ENCODE data around the gene TMEM238L.
"Not testable (repeated sequence)": the region's sequence is repeated elsewhere in the genome, so short reads cannot be mapped to it uniquely, and the experiment has no call there.

The TMEM238L gene

DNA sequence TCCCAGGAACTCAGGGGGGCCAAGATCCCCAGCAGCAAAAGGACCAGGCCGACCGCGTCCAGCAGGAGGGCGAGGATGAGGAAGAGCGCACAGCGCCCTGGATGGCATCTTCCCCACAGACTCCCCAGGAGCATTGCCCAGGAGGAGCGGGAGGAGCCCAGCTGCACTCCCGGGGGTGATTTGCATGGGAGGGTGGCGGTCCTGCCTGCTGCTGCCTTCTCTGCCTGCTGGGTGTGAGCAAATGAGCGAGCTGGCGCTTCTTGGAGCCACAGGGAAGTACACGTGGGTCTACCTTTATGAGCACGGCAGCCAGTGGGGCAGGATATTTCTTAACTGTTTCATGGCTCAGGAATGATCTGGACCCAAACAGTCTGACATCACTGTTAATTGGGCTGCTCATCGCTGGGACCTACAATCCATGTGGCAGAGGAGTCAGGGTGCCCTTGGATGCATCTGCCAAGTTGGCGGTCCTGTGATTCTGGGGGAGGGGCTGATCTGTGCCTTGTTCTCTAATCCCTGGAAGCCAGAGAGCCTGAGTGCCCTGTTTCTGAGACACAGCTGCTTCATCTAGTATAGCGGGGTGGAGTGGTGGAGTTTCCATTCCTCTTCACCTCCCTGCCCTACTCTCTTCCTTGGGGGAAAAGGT is at the start of gene TMEM238L:
Gene TMEM238L, minus strand, starts transcription at position 270 of the 646 bp plus-strand sequence. Its CDS starts 136 bp downstream, at position 134.
- H3K9ac ChIP-seq (ENCODE audit: low read length in 2 of 2): no peak within 1 kb of the TSS
- H3K4me3 ChIP-seq (ENCODE audit: low read length in 2 of 2): no peak within 1 kb of the TSS
- no peaks in the 10 kb centered on the region for H3K27me3 ChIP-seq (ENCODE audit: control insufficient read depth in 1 of 2, insufficient read depth in 2 of 2, low read length in 2 of 2)
- no peaks in the 10 kb centered on the region for H3K4me1 ChIP-seq (ENCODE audit: control insufficient read depth, insufficient read depth, low read length)
- H3K36me3 ChIP-seq (ENCODE audit: control insufficient read depth in 2 of 2, insufficient read depth in 2 of 2, low read length in 2 of 2): no peaks in the 10 kb centered on the region
- H3K27ac ChIP-seq (ENCODE audit: low read length): no peak within 1 kb of the TSS
- H3K9me3 ChIP-seq (ENCODE audit: control insufficient read depth in 2 of 2, low read length in 2 of 2): no peaks in the 10 kb centered on the region

DNA sequence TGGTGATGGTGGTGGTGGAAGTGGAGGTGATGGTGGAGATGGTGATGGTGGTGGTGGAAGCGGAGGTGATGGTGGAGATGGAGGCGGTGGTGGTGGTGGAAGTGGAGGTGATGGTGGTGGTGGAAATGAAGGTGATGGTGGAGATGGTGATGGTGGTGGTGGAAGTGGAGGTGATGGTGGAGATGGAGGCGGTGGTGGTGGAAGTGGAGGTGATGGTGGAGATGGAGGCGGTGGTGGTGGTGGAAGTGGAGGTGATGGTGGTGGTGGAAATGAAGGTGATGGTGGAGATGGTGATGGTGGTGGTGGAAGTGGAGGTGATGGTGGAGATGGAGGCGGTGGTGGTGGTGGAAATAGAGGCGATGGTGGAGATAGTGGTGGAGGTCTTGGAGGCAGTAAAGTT is 42.7 kb upstream of the TMEM238L start:
- not testable (repeated sequence) for H3K27me3 ChIP-seq (ENCODE audit: control insufficient read depth in 1 of 2, insufficient read depth in 2 of 2, low read length in 2 of 2); H3K4me1 ChIP-seq (ENCODE audit: control insufficient read depth, insufficient read depth, low read length); H3K9ac ChIP-seq (ENCODE audit: low read length in 2 of 2); H3K36me3 ChIP-seq (ENCODE audit: control insufficient read depth in 2 of 2, insufficient read depth in 2 of 2, low read length in 2 of 2); H3K9me3 ChIP-seq (ENCODE audit: control insufficient read depth in 2 of 2, low read length in 2 of 2); H3K27ac ChIP-seq (ENCODE audit: low read length); H3K4me3 ChIP-seq (ENCODE audit: low read length in 2 of 2)

DNA sequence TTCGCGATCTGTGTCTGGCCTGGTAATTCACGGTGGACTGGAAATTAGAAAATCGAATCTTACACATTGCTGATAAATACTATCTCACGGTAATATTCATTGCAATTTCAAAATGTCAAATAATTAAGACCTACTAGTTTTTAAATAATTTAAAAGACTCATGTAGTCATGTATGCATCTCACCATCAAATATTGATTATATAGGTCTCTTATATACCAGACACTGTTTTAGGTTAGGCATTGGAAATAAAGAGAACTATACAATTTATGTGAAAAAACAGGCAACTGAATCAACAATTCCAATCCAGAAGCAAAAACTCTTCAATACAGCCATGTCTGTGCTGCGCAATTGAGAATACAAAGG is 41.5 kb upstream of the TMEM238L start:
- peaks cover 6% of the 10 kb centered on the region for H3K4me1 ChIP-seq (ENCODE audit: control insufficient read depth, insufficient read depth, low read length)
- H3K9me3 ChIP-seq (ENCODE audit: control insufficient read depth in 2 of 2, low read length in 2 of 2): peaks cover 3% of the 10 kb centered on the region in 2 donors
- no peak overlapping the region for H3K27ac ChIP-seq (ENCODE audit: low read length)
- H3K4me3 ChIP-seq (ENCODE audit: low read length in 2 of 2): peak overlapping the region in 1 of 2 donors; percentile 75
- no peak overlapping the region for H3K9ac ChIP-seq (ENCODE audit: low read length in 2 of 2)
- peaks cover 2 to 5% of the 10 kb centered on the region in 2 donors for H3K27me3 ChIP-seq (ENCODE audit: control insufficient read depth in 1 of 2, insufficient read depth in 2 of 2, low read length in 2 of 2)
- H3K36me3 ChIP-seq (ENCODE audit: control insufficient read depth in 2 of 2, insufficient read depth in 2 of 2, low read length in 2 of 2): no peaks in the 10 kb centered on the region

DNA sequence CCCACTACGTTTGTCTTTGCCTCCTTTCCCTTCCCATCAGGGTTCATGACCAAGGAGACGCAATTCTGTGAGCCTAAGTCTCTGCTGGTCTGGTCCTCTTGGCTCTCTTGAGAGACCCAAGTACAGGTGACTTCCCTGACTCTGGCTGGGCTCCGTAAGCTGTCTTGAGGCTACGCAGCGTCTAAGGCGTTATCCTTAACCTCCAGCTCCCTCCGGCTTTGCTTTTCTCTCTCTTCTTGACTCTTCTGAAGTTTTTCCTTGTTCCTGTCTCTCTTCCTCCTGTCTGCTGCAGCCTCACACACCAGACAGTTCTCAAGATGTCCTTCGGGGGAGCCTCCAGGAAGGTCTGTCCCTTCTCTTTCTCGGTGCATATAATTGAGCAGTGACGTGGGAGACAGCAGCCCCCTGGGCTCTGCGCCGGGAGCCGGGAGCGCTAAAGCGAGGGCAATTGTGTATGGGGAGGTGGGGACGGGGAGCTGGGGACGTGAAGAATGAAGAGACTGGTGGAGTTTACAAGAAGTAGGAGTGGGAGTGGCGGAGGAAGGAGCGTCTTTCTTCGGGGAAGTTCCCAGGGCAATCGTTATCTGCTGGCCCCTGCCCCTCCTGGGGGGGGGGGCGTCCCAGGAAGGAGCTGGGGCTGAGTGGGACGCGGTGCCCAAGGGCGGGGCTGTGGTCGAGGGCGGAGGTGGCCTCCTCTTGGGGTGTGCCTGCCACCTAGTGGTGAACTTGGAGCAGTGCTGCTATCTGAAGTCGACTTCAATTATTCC is 40.9 kb upstream of the TMEM238L start:
- H3K9me3 ChIP-seq (ENCODE audit: control insufficient read depth in 2 of 2, low read length in 2 of 2): peaks cover 3% of the 10 kb centered on the region in 2 donors
- peaks cover 2 to 5% of the 10 kb centered on the region in 2 donors for H3K27me3 ChIP-seq (ENCODE audit: control insufficient read depth in 1 of 2, insufficient read depth in 2 of 2, low read length in 2 of 2)
- peaks cover 6% of the 10 kb centered on the region for H3K4me1 ChIP-seq (ENCODE audit: control insufficient read depth, insufficient read depth, low read length)
- H3K9ac ChIP-seq (ENCODE audit: low read length in 2 of 2): peak overlapping the region in 1 of 2 donors; percentile 42
- peak overlapping the region; percentile 75 to 78 for H3K4me3 ChIP-seq (ENCODE audit: low read length in 2 of 2)
- no peaks in the 10 kb centered on the region for H3K36me3 ChIP-seq (ENCODE audit: control insufficient read depth in 2 of 2, insufficient read depth in 2 of 2, low read length in 2 of 2)
- no peak overlapping the region for H3K27ac ChIP-seq (ENCODE audit: low read length)

DNA sequence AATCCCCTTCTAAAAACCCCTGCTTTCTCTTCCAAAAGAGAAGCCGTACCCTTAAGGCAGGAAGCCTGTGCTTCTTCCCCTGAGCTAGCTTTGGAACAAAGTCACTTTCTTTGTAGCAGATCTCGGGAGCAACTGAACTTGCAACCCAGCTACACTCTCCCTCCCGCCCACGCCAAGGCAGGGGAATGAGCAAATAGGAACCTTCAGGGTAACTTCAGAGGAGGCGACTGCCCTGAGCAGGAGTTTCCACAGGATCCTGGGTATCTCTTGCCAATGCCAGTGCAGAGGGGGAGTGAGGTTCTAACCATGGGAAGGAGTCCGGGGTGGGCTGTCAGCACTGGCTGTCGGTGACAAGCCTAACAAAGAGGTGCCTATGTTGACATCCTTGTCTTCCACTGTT is 39.9 kb upstream of the TMEM238L start:
- no peak overlapping the region for H3K27ac ChIP-seq (ENCODE audit: low read length)
- H3K4me1 ChIP-seq (ENCODE audit: control insufficient read depth, insufficient read depth, low read length): peaks cover 6% of the 10 kb centered on the region
- peak overlapping the region in 1 of 2 donors; percentile 8 for H3K4me3 ChIP-seq (ENCODE audit: low read length in 2 of 2)
- no peak overlapping the region for H3K9ac ChIP-seq (ENCODE audit: low read length in 2 of 2)
- H3K9me3 ChIP-seq (ENCODE audit: control insufficient read depth in 2 of 2, low read length in 2 of 2): peaks cover 3% of the 10 kb centered on the region in 2 donors
- H3K36me3 ChIP-seq (ENCODE audit: control insufficient read depth in 2 of 2, insufficient read depth in 2 of 2, low read length in 2 of 2): no peaks in the 10 kb centered on the region
- H3K27me3 ChIP-seq (ENCODE audit: control insufficient read depth in 1 of 2, insufficient read depth in 2 of 2, low read length in 2 of 2): peaks cover 2 to 5% of the 10 kb centered on the region in 2 donors

DNA sequence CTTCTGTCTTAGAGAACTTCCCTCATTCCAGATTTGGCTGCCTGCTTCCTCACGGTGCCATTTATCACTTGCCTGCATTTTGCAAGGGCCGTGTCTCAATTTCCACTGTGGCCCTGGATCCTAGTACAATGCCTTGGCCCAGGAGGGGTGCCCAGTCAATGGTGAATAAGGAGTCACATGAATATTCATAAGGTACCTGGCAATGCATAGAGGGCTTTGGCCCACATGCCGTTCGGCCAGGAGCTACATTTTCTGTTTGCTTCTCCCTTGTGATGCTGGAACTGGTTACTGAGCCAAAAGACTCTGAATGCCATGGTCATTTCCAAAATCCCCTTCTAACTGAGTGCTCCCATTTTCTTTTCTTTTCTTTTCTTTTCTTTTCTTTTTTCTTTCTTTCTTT is 38.8 kb upstream of the TMEM238L start:
- Histone ChIP-seq H3K27ac (ENCODE audit: low read length) (no peak overlapping the region), H3K27me3 (ENCODE audit: control insufficient read depth in 1 of 2, insufficient read depth in 2 of 2, low read length in 2 of 2) (peaks cover 2 to 5% of the 10 kb centered on the region in 2 donors), H3K9ac (ENCODE audit: low read length in 2 of 2) (no peak overlapping the region), H3K36me3 (ENCODE audit: control insufficient read depth in 2 of 2, insufficient read depth in 2 of 2, low read length in 2 of 2) (no peaks in the 10 kb centered on the region), H3K9me3 (ENCODE audit: control insufficient read depth in 2 of 2, low read length in 2 of 2) (peaks cover 0 to 3% of the 10 kb centered on the region in 2 donors), H3K4me3 (ENCODE audit: low read length in 2 of 2) (no peak overlapping the region), H3K4me1 (ENCODE audit: control insufficient read depth, insufficient read depth, low read length) (peaks cover 6% of the 10 kb centered on the region)

DNA sequence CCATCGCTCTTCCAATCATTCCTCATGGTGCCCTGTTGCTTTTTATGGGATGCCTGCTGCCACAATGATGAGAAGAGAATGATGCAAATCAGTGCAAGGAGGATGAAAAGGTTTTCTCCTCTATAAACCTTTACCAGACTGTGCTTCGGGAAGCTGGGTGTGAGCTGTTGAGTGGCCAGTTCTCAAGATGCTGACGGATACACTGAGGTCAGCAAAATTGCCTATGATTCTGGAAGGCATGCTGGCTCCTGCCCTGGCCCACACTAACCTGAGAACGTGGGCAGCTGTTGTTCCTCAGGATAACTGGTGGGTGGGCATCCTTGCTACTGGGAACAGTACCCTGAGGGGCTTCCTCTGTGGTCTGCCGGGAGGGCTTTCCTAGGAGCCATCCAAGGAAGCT is 34.8 kb upstream of the TMEM238L start:
- no peaks in the 10 kb centered on the region for H3K27me3 ChIP-seq (ENCODE audit: control insufficient read depth in 1 of 2, insufficient read depth in 2 of 2, low read length in 2 of 2)
- no peaks in the 10 kb centered on the region for H3K4me1 ChIP-seq (ENCODE audit: control insufficient read depth, insufficient read depth, low read length)
- H3K9ac ChIP-seq (ENCODE audit: low read length in 2 of 2): no peak overlapping the region
- no peak overlapping the region for H3K4me3 ChIP-seq (ENCODE audit: low read length in 2 of 2)
- no peaks in the 10 kb centered on the region for H3K36me3 ChIP-seq (ENCODE audit: control insufficient read depth in 2 of 2, insufficient read depth in 2 of 2, low read length in 2 of 2)
- no peaks in the 10 kb centered on the region for H3K9me3 ChIP-seq (ENCODE audit: control insufficient read depth in 2 of 2, low read length in 2 of 2)
- no peak overlapping the region for H3K27ac ChIP-seq (ENCODE audit: low read length)

DNA sequence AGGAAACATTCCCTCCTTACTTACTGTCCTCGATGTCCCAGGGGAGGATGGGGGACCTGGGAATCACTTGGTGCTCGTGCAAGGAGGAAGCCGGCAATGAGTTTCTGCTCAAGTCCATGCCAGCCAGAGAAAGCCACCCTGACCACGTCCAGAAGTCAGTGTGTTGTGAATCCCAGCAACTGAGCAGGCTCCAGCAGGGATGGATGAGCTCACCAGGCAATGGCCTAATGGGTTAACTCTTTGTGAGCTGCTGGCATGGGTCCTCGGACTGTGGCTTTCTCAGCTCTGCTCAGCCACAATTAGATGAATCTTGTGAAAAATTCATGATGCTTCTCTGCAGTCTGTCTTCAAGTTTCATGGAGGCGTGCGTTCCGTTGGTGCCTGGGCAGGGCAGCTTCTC is 34.0 kb upstream of the TMEM238L start, which contains the start of gene PIRT:
Gene PIRT, minus strand, starts transcription at position 167 of the 400 bp plus-strand sequence. CDS start 12,442 bp downstream, outside the sequence.
- Histone ChIP-seq H3K4me3 (ENCODE audit: low read length in 2 of 2) (no peak within 1 kb of the TSS), H3K4me1 (ENCODE audit: control insufficient read depth, insufficient read depth, low read length) (no peaks in the 10 kb centered on the region), H3K27me3 (ENCODE audit: control insufficient read depth in 1 of 2, insufficient read depth in 2 of 2, low read length in 2 of 2) (no peaks in the 10 kb centered on the region), H3K27ac (ENCODE audit: low read length) (no peak within 1 kb of the TSS), H3K9ac (ENCODE audit: low read length in 2 of 2) (no peak within 1 kb of the TSS), H3K9me3 (ENCODE audit: control insufficient read depth in 2 of 2, low read length in 2 of 2) (no peaks in the 10 kb centered on the region), H3K36me3 (ENCODE audit: control insufficient read depth in 2 of 2, insufficient read depth in 2 of 2, low read length in 2 of 2) (no peaks in the 10 kb centered on the region)

DNA sequence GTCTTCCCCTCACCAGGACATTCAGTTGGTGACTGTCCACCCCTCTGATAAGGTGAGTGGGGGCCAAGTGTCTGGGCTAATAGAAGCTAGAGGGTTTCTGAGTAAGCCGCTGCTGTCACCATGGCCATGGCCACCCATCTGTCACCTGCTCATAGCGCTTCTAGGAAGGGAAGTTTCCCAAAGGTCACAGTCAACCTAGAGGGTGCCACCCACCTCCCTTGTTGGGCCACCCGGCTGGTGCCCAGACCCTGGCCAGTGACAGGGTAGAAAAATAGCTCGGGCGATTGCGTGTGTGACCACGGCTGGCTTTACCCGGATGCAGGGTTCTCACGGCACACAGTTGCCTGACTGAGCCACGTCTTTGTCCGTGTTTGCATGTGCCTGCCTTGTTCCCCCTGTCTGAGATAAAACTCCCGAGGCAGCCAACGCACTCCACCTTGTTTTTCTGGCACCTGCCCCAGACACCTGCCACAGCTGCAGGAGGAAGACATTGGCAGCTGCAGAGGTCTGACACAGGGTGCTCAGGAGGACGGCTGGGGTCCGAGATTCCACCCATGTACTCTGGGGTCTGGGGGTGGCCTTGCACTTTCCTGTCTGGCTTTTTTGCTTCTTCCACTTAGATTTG is 33.2 kb upstream of the TMEM238L start:
- Histone ChIP-seq H3K9me3 (ENCODE audit: control insufficient read depth in 2 of 2, low read length in 2 of 2) (no peaks in the 10 kb centered on the region), H3K27ac (ENCODE audit: low read length) (no peak overlapping the region), H3K27me3 (ENCODE audit: control insufficient read depth in 1 of 2, insufficient read depth in 2 of 2, low read length in 2 of 2) (no peaks in the 10 kb centered on the region), H3K4me3 (ENCODE audit: low read length in 2 of 2) (no peak overlapping the region), H3K9ac (ENCODE audit: low read length in 2 of 2) (no peak overlapping the region), H3K4me1 (ENCODE audit: control insufficient read depth, insufficient read depth, low read length) (no peaks in the 10 kb centered on the region), H3K36me3 (ENCODE audit: control insufficient read depth in 2 of 2, insufficient read depth in 2 of 2, low read length in 2 of 2) (no peaks in the 10 kb centered on the region)

GRCh38 chr17:10836145-10836544 is 32.2 kb upstream of the TMEM238L start:
- Histone ChIP-seq H3K27me3 (ENCODE audit: control insufficient read depth in 1 of 2, insufficient read depth in 2 of 2, low read length in 2 of 2) (no peaks in the 10 kb centered on the region), H3K9ac (ENCODE audit: low read length in 2 of 2) (no peak overlapping the region)

More at GRCh38 chr17:10836145-10836544, 32.2 kb upstream of the TMEM238L start:
- Histone ChIP-seq H3K36me3 (ENCODE audit: control insufficient read depth in 2 of 2, insufficient read depth in 2 of 2, low read length in 2 of 2) (no peaks in the 10 kb centered on the region), H3K4me1 (ENCODE audit: control insufficient read depth, insufficient read depth, low read length) (no peaks in the 10 kb centered on the region), H3K27ac (ENCODE audit: low read length) (no peak overlapping the region), H3K9me3 (ENCODE audit: control insufficient read depth in 2 of 2, low read length in 2 of 2) (no peaks in the 10 kb centered on the region), H3K4me3 (ENCODE audit: low read length in 2 of 2) (no peak overlapping the region)
